ENCODE results near the gene ELN.
A peak's percentile ranks its signal among the peaks of the same experiment; 100 is the strongest.

ELN gene

GRCh38 chr7:74026406-74026902 lies 1.5 kb upstream of the ELN start:
- Mint-ChIP-seq H3K27me3 (peaks cover 74% of the 10 kb centered on the region), H3K27ac (no peak overlapping the region), H3K4me1 (peaks cover 23% of the 10 kb centered on the region), H3K4me3 (no peak overlapping the region), H3K9me3 (no peaks in the 10 kb centered on the region), H3K36me3 (no peaks in the 10 kb centered on the region)
- ATAC-seq, result no peak

GRCh38 chr7:74026903-74027682 lies 880 bp upstream of the ELN start:
- Mint-ChIP-seq H3K36me3 (no peaks in the 10 kb centered on the region), H3K4me3 (no peak overlapping the region), H3K4me1 (peaks cover 23% of the 10 kb centered on the region), H3K27ac (no peak overlapping the region), H3K27me3 (peaks cover 74% of the 10 kb centered on the region), H3K9me3 (no peaks in the 10 kb centered on the region)
- peak; percentile 62 for ATAC-seq

DNA sequence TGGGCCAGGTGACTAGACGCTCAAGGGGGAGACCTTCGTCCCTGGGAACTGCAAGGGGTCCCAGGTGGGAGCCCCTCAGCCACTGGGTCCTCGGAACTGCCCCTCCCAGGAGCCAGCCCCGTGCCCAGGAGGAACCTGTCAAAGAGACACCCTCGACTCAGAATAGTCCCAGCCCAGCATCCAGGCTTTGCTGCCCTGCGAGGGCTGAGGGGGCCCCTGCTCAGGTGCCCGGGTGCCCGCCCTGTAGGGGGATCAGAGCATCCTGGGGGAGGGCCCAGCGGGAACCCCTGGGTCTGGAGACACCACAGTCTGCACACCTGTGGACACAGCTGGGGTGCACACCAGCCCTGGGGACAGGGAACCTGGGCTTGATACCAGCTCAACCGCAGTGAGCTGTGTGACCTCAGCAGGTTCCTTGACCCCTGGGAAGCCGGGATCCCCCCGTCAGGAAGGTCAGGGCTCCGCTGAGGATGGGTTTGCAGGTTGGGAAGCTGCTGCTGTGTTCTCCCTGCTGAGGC lies 407 bp downstream of the ELN start:
- Mint-ChIP-seq H3K9me3 (no peaks in the 10 kb centered on the region), H3K36me3 (no peaks in the 10 kb centered on the region), H3K4me1 (peaks cover 23% of the 10 kb centered on the region), H3K27me3 (peaks cover 65% of the 10 kb centered on the region), H3K4me3 (no peak overlapping the region), H3K27ac (no peak overlapping the region)
- ATAC-seq, result peak; percentile 3

DNA sequence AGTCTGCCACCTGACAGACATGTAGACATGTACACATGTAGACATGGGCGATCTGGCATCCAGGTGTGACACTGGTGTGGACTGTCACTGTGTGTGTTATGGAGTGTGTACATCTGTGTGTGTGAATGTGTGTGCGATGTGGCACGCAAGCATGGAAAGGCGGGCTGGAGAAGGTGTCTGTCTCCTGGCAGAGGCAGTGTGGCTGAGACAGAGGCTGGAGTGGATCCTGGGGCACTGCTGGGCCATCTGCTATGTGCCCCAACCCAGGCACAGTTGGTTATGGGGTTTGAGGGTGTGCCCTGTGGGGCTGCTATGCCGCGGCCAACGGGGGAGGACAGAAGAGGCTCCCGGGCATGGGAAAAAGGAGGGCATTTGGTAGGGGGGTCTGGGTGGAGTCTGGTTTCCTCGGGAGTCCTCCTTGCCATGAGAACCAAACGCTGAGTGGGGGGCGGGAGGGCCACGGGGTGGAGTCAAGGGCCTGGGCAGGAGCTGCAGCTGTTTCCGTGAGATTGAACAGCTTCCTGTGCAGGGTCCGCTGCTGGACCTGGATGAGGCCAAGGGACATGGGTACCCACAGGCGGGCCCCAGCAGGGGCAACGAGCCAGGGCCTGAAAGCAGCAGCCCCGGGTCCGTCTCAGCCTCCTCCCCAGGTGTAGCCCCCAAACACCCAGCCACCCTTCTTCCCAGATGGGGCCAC lies 1.3 kb downstream of the ELN start:
- Mint-ChIP-seq H3K4me1 (peaks cover 23% of the 10 kb centered on the region), H3K9me3 (no peaks in the 10 kb centered on the region), H3K4me3 (no peak overlapping the region), H3K27me3 (peaks cover 56% of the 10 kb centered on the region), H3K27ac (no peak overlapping the region), H3K36me3 (no peaks in the 10 kb centered on the region)
- peak; percentile 20 for ATAC-seq

DNA sequence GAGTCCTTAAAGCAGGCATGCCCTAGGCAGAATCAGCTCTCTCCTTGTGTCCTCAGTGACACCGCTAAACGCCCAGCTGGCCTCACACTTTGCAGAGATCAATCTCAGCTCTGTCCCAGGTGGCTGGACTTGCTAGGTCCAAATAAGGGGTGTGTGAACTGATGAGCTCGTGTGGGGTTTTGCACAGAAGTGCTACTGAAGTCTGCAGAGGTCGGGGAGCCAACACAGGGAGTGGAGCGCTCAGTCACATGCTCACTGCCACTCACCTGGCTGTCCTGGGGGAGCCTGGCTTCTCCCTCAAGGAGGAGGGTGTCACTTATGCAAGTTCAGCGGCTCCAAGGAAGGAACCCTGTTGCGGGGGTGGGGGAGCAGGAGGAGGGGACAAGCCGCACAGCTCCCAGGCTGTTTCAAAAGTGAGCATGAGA lies 2.0 kb downstream of the ELN start:
- H3K4me3 Mint-ChIP-seq, result no peak overlapping the region
- H3K9me3 Mint-ChIP-seq, result no peaks in the 10 kb centered on the region
- no peaks in the 10 kb centered on the region for H3K36me3 Mint-ChIP-seq
- ATAC-seq, result no peak
- H3K27me3 Mint-ChIP-seq, result peaks cover 54% of the 10 kb centered on the region
- no peak overlapping the region for H3K27ac Mint-ChIP-seq
- H3K4me1 Mint-ChIP-seq, result peaks cover 23% of the 10 kb centered on the region

DNA sequence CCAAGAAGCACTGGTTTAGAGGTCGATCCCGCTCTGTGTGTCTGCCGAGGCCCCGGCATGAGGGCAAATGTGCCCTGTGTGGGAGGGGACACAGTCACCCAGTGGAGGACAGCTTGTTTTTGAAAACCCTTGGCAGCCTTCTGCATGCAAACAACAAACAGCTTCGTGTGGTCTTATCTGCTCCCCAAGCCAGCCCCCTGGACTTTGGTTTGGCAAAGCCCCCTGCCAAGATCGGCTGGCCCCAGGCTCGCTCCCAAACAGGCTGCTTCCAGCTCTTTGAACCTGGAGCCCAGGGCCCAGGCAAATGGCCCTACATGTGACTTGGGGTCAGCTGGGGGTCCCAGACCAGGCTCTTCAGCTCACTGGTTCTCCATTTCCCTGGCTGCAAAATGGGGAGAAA lies 2.9 kb downstream of the ELN start:
- ATAC-seq, result no peak
- Mint-ChIP-seq H3K4me3 (no peak overlapping the region), H3K36me3 (no peaks in the 10 kb centered on the region), H3K27ac (no peak overlapping the region), H3K4me1 (peaks cover 20% of the 10 kb centered on the region), H3K9me3 (no peaks in the 10 kb centered on the region), H3K27me3 (peaks cover 54% of the 10 kb centered on the region)

- Mint-ChIP-seq H3K4me3 (no peak overlapping the region), H3K27me3 (peaks cover 49% of the 10 kb centered on the region), H3K4me1 (peaks cover 14% of the 10 kb centered on the region), H3K9me3 (no peaks in the 10 kb centered on the region), H3K27ac (no peak overlapping the region), H3K36me3 (no peaks in the 10 kb centered on the region)
- ATAC-seq, result no peak
Measured at GRCh38 chr7:74031403-74032190, 3.6 kb downstream of the ELN start.

GRCh38 chr7:74032191-74032490 lies 4.2 kb downstream of the ELN start:
- H3K36me3 Mint-ChIP-seq, result no peaks in the 10 kb centered on the region
- H3K27ac Mint-ChIP-seq, result no peak overlapping the region
- ATAC-seq, result no peak
- H3K4me1 Mint-ChIP-seq, result peaks cover 10% of the 10 kb centered on the region
- no peak overlapping the region for H3K4me3 Mint-ChIP-seq
- H3K9me3 Mint-ChIP-seq, result no peaks in the 10 kb centered on the region
- peaks cover 46% of the 10 kb centered on the region for H3K27me3 Mint-ChIP-seq

- Mint-ChIP-seq H3K27ac (no peak overlapping the region), H3K4me1 (peaks cover 10% of the 10 kb centered on the region), H3K9me3 (no peaks in the 10 kb centered on the region), H3K27me3 (peaks cover 49% of the 10 kb centered on the region), H3K4me3 (no peak overlapping the region), H3K36me3 (no peaks in the 10 kb centered on the region)
- ATAC-seq, result no peak
Measured at GRCh38 chr7:74032624-74033371, 4.8 kb downstream of the ELN start.

- peaks cover 8% of the 10 kb centered on the region for H3K4me1 Mint-ChIP-seq
- H3K36me3 Mint-ChIP-seq, result no peaks in the 10 kb centered on the region
- H3K9me3 Mint-ChIP-seq, result no peaks in the 10 kb centered on the region
- H3K27ac Mint-ChIP-seq, result no peak overlapping the region
- no peak overlapping the region for H3K4me3 Mint-ChIP-seq
- no peak for ATAC-seq
- H3K27me3 Mint-ChIP-seq, result peaks cover 54% of the 10 kb centered on the region
Measured at GRCh38 chr7:74033372-74034311, 5.7 kb downstream of the ELN start.

DNA sequence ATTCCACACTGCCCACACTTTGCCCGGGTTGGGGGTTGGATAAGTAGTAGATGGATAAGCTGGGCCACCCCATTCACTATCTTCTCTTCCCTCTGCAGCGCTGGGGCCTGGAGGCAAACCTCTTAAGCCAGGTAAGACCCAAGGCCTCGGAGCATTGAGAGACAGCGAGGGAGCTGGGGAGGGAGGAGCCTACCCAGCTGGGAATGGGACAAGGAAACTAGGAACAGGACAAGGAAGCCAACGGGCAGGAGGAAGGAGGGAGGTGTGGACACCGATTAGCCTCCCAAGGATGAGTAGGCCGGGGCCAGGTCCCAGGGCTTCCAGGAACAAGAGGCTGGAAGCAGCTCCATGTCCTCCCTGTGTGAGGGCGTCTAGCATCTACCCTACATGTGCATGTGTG lies 9.6 kb downstream of the ELN start:
- H3K9me3 Mint-ChIP-seq, result no peaks in the 10 kb centered on the region
- peaks cover 63% of the 10 kb centered on the region for H3K27me3 Mint-ChIP-seq

DNA sequence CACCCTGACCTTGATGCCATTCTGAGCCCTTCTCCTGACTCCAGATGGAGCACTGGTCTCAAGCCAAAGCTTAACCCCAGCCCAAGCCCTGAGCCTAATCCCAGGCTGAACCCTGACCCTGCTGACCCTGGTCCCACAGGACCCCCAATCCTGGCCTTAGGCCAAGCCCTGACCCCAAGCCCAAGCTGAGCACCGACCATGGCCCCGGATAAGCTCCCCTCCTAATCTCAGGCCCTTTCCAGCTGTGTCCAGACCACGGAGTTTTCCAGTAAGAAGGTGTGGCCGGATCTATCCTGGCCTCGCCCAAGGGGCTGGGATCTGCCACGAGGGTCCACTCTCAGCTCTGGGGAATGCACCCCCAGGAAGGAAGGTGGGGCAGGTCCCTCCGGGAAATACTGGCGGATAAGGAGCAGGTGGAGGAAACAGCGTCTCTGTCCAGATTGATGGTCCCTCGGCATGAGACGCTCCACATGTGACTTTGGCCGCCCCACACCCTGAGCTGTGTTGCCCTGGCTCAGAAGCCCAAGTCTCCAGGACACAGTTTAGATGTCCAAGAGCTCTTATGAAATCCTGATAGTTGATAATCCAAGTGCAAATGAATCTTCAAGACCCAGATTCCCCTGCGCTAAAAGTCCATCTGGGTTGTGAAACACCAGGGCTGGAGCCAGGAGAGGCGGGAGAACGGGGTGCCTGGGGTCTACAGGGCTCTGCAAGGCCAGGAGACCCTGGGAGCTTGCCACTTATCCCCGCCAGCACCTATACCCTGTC lies 10.4 kb downstream of the ELN start:
- no peaks in the 10 kb centered on the region for H3K36me3 Mint-ChIP-seq
- no peaks in the 10 kb centered on the region for H3K4me1 Mint-ChIP-seq
- H3K27me3 Mint-ChIP-seq, result peaks cover 71% of the 10 kb centered on the region
- H3K9me3 Mint-ChIP-seq, result no peaks in the 10 kb centered on the region
- no peak overlapping the region for H3K27ac Mint-ChIP-seq
- no peak overlapping the region for H3K4me3 Mint-ChIP-seq
- no peak for ATAC-seq

More for the DNA sequence above, 9.6 kb downstream of the ELN start:
- no peaks in the 10 kb centered on the region for H3K36me3 Mint-ChIP-seq
- H3K4me1 Mint-ChIP-seq, result no peaks in the 10 kb centered on the region
- no peak overlapping the region for H3K4me3 Mint-ChIP-seq
- H3K27ac Mint-ChIP-seq, result no peak overlapping the region
- no peak for ATAC-seq

DNA sequence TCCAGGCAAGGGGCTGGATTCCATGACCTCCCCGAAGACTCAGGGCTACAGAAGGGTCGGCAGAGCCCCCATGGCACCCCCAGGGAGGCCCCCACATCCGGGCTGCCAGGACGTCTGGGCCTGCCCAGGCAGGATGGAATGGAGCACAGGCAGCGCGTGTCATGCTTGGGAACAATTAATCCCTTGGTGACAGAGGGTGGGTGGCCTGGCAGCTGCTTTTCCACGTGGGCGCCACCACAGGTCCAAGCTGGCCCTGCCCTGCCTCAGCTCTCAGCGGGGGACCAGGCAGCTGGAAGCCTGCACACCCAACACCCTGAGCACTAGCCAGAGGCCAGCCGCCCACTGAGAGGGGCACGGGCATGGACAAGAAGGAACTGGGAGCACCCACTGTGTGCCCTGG lies 11.4 kb downstream of the ELN start:
- Mint-ChIP-seq H3K4me1 (no peaks in the 10 kb centered on the region), H3K36me3 (no peaks in the 10 kb centered on the region), H3K4me3 (no peak overlapping the region), H3K27me3 (peaks cover 80% of the 10 kb centered on the region), H3K27ac (no peak overlapping the region), H3K9me3 (no peaks in the 10 kb centered on the region)
- ATAC-seq, result no peak
